ENCODE measurements around the gene SREK1.

DNA sequence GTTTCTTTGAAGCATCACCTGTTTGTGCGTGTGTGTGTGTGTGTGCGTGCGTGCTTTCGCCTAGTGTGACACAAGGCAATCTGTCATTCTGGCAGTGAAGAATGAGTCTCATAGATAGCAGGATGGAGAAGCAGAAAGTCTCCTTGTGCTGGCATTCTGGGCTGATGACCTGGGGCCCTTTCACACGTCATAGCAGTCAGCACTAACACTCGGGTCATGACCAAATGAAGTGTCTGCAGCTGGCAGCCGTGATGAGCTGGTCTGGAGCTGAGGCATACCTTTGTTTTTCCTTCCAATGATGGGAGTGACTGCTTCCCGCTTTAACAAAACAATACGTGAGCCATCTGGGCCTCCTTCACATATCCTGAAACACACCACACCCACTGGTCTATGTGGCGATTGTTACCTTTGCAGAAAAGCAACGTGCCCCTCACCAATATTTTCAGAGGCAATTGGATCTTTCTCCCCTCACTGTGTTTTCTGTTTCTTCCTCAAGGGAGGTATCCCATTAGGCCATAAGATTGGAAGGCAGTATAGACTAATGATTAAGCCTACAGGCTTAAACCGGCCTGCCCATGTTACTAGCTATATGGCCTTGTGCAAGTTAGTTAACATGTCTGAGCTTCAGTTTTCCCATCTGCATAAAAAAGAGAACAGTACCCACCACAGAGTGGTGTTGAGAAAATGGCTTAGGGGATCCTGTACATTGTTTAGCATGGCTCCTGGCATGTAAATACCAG, 88.8 kb downstream of the SREK1 start:
- TF ChIP-seq, protein P1, sequence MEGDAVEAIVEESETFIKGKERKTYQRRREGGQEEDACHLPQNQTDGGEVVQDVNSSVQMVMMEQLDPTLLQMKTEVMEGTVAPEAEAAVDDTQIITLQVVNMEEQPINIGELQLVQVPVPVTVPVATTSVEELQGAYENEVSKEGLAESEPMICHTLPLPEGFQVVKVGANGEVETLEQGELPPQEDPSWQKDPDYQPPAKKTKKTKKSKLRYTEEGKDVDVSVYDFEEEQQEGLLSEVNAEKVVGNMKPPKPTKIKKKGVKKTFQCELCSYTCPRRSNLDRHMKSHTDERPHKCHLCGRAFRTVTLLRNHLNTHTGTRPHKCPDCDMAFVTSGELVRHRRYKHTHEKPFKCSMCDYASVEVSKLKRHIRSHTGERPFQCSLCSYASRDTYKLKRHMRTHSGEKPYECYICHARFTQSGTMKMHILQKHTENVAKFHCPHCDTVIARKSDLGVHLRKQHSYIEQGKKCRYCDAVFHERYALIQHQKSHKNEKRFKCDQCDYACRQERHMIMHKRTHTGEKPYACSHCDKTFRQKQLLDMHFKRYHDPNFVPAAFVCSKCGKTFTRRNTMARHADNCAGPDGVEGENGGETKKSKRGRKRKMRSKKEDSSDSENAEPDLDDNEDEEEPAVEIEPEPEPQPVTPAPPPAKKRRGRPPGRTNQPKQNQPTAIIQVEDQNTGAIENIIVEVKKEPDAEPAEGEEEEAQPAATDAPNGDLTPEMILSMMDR (IDR thresholded peaks at IDR 0.05) = no peak
- TF ChIP-seq POLR2AphosphoS5 (IDR thresholded peaks at IDR 0.05) (no peak), POLR2A (IDR thresholded peaks at IDR 0.05) (no peak), EP300 (IDR thresholded peaks at IDR 0.05) (no peak)
